ENCODE results near the gene FOSB. TPM values are rescaled to one million over a fixed set of nuclear protein-coding genes. Genes with fewer than 3 reads are reported as not detected.

Gene FOSB
- total RNA-seq, 2 donors from 2014 or later = 1.5 to 5.5 TPM

DNA sequence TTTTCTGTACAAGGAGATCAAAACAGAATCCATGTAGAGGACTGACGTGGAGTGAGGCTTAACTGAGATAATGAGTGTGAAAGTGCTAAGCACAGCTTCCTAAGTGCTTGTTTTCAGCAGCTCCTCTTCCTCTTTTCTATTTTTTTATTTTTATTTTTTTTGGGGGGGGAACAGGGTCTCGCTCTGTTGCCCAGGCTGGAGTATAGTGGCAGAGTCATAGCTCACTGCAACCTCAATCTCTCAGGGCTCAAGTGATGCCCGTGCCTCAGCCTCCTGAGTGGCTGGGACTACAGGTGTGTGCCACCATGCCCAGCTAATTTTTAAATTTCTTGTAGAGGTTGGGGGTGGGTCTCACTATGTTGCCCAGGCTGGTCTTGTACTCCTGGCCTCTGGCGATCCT is 5.6 kb upstream of the FOSB start:
- intact Hi-C loops (cut with DNase I) = no loop called here
- DNase-seq = no peak
- ATAC-seq = no peak

DNA sequence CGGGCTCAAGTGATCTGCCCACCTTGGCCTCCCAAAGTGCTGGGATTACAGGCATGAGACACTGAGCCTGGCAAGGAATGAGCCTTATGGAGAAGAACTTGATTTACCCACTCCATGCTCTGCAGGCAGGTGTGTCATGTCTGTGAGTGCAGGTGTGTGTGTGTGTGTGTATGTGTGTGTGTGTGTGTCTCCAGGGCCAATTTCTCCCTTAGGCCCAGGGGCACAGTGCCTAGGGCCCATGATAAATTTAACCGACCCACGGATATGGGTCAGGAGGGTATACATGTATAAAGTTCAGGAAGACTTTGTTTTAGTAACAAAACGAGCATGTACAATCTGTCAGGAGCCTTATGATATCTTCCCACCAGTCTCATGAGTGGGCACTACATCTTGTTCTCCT is 4.6 kb upstream of the FOSB start:
- DNase-seq (no peak), ATAC-seq (no peak)
- intact Hi-C loops (cut with DNase I) = no loop called here

DNA sequence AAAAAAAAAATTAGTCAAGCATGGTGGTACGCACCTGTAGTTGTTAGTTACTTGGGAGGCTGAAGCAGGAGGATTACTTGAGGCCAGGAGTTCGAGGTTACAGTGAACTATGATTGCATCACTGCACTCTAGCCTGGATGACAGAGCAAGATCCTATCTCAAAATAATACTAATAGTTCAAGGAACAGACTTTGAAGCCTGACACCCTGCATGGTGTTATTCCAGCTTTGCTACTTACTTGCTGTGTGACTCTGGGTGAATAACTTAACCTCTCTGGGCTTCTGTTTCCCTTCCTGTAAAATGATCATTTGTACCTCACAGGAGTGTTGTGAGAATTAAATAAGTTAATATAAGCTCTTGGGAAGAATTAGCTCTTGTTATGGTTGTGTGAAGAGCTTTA is 3.5 kb upstream of the FOSB start:
- intact Hi-C loops (cut with DNase I) = no loop called here
- ATAC-seq = no peak
- no peak for DNase-seq

DNA sequence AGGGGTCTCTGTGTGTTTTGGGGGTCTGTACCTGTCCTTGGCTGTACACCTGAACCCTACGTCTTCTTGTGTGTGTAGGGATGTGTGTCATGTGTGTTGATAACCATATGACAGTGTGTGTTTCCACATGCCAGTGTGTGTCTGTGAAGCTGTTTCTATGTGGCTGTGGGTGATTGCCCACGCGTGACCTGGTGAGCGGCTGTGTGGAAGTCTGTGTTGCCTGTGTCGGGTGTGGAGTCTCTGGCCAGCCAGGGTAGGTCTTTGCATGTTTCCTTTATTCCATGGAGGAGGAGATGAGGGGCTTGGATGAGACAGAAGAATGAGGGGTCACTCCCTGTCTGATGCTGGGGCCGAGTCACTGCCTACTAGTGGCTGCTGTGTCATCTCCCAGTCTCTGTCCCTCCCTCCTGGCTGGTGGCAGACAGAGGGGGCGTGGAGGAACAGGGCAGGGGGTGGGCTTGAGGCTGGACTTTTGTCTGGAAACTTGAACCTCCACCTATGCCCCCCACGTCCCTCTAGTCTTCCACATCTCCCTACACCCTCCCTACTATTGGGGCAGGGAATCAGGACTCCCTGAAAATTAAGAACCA is 2.8 kb upstream of the FOSB start:
- intact Hi-C loops (cut with DNase I) = no loop called here
- DNase-seq (no peak), ATAC-seq (no peak)

DNA sequence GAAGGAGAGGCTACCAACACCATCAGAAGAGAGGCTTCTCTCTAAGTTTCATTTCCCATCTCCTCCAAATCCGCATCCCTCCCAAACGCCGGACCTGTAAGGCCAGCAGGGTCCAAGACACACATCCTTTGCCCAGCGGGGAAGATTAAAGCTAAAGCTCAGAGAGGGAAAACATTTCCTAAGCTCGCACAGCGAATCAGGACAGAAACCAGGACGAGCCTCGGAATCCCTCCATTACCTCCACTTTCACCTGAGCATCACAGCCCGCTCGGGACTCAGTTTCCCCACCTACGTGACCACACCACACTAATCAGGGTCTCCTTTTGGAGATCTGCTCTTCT is 711 bp upstream of the FOSB start:
- DNase-seq = no peak
- no peak for ATAC-seq
- intact Hi-C loops (cut with DNase I) = no loop called here

DNA sequence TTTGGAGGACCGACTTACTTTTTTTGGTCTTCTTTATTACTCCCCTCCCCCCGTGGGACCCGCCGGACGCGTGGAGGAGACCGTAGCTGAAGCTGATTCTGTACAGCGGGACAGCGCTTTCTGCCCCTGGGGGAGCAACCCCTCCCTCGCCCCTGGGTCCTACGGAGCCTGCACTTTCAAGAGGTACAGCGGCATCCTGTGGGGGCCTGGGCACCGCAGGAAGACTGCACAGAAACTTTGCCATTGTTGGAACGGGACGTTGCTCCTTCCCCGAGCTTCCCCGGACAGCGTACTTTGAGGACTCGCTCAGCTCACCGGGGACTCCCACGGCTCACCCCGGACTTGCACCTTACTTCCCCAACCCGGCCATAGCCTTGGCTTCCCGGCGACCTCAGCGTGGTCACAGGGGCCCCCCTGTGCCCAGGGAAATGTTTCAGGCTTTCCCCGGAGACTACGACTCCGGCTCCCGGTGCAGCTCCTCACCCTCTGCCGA is 409 bp downstream of the FOSB start:
- intact Hi-C loops (cut with DNase I) = no loop called here
- ATAC-seq (no peak), DNase-seq (no peak)

DNA sequence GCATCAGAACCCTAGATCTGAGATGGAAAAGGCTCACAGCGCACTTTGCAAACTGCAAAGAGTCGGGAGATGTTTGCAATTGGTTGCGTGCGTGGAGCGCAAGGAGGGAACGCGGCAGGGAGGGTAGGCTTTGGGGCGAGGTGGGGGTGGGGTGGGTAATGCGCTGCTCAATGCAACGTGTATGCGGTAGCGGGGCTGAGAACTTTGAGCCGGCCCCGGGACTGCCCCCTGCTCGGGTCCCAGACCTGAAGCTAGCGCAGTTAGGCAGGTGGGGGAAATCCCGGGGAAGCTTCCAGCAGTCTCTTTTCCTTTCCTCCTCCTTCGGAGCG is 971 bp downstream of the FOSB start:
- intact Hi-C loops (cut with DNase I) = no loop called here

DNA sequence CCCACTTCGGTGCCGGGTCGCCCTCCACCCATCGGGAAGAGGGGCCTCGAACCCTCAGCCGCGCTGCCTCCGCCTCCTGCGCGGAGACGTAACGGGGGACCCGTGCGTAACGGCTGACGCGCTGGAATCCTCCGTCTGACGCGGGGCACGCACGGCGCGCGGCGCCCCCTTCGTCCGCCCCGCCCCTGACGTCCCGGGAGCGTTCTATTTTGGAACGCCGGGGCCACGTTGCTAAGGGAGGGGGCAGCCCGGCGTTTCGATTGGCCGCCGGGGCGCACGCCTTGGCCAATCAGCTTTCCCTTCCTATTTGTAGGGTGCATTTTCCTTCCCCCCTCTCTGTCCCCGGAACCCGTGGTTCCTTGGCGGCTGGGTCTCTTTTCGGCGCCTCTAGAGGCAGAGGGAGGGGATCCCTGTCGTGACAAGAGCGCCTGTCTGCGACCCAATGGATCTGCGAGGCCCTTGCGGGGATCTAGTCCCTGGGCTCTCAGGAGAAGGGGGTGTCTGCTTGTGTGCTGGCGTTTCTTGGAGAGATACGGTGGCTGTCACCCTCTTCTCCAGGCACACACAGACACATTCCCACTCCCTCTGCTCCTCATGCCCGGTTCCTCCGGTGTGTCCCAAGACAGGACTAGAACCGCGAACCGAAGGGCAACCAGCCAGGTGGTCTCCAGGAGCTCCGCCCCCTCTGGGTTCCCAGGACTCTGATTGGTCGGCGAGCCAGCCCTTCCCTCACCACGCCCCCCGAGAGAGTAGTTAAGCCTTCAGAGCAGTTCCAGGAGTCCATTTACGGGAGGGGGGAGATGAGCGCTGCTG is 1.5 kb downstream of the FOSB start:
- intact Hi-C loops (cut with DNase I) = no loop called here

More for the DNA sequence above, 971 bp downstream of the FOSB start:
- DNase-seq (no peak), ATAC-seq (peak; percentile 1 to 14)

DNA sequence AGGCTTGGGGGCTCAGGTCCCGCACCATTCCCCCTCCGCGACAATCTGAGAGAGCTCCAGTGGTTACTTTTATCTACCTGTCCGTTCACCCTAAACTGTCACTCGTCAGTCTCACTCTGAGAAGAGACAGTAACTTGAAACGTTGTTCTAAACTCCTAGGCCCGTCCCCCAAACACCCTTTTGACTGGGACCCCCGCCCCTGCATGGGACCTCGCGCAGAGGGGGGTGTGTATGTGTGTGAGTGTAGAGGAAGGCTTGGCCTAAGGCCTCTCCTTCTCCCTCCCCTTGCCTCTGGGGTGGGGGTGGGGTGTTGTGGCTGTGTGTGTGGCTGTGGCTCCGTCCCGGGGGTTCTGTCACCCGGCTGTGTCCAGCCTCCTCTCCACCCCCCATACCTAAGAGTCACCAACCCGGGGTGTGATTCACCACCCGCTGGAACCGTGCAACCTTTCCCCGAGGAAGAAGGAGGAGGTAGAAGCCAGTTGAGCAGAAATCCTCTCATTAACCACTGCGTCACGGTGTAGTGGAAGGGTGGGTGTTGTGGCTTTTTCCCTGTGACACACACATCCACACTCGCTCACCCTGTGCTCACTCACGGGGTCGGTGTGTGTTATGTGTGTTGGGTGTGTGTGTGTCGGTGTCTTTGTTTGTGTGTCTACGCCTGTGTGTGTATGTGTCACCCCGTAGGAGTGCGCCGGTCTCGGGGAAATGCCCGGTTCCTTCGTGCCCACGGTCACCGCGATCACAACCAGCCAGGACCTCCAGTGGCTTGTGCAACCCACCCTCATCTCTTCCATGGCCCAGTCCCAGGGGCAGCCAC is 2.4 kb downstream of the FOSB start:
- no peak for DNase-seq
- intact Hi-C loops (cut with DNase I) = no loop called here
- ATAC-seq = peak in 1 of 2 donors; percentile 3

More for the DNA sequence above, 1.5 kb downstream of the FOSB start:
- DNase-seq = peak; percentile 95
- ATAC-seq = peak; percentile 87 to 90

DNA sequence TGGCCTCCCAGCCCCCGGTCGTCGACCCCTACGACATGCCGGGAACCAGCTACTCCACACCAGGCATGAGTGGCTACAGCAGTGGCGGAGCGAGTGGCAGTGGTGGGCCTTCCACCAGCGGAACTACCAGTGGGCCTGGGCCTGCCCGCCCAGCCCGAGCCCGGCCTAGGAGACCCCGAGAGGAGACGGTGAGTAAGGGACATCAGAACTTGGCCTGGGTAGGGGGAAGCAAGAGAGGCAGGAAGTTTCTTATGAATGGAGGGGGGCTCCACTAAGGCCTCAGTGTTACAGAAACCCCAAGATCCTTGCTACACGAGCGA is 2.9 kb downstream of the FOSB start:
- no peak for DNase-seq
- no peak for ATAC-seq
- intact Hi-C loops (cut with DNase I) = no loop called here

DNA sequence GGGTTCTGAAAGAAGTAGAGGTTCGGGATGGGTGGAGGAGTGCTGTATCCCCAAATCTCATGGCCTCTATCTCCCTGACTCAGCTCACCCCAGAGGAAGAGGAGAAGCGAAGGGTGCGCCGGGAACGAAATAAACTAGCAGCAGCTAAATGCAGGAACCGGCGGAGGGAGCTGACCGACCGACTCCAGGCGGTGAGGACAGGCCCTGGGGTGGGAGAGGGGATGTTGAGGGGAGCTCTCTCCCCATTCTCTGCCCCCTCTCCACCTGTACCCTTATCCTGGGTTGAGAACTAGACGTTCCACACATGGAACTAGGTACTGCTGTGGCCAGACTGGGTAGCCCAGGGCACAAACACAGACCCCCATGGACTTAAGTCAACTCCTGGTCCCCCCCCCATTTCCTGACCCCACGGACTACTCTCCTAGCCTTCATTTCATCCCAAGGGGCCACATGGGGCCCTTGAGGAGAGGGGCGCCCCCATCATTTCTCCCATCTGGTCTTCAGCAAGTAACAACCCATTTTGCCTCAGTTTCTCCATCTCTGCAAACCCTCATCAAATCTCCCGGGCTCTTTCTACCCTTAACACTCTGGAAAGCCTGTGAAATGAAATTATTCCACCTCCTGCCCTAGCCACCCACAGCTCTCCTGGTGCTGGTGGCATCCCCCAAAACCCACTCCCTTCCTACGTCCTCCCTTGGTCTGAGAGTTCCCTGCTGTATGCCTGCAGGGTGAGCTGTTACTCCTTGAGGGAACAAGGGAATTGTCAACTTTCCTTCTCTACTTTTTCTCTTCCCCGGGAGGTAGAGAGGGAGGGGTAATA is 3.5 kb downstream of the FOSB start:
- ATAC-seq = no peak
- no peak for DNase-seq
- intact Hi-C loops (cut with DNase I) = no loop called here

DNA sequence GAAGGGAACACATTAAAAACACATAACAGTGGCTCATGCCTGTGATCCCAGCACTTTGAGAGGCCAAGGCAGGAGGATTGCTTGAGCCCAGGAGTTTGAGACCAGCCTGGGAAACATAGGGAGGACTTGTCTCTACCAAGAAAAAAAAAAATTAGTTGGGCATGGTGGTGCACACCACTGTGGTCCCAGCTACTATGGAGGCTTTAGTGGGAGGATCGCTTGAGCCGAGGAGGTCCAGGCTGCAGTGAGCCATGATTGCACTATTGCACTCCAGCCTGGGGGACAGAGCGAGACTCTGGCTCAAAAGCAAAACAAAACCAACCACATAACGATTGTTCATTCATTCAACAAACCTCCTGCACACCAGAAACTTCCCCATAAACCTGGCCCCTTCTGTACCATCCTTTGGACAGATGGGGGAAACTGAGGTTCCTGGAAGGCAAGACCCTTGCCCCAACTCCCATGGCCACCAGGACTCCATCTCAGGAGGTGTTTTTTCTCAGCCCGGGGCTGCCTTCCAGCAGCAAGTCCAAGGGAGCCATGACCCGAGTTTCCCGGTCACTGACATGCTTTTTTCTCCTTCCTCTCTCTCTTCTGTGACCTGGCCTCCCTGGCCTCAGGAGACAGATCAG is 4.3 kb downstream of the FOSB start:
- DNase-seq (no peak), ATAC-seq (no peak)
- intact Hi-C loops (cut with DNase I) = loop anchor here in 1 of 2 donors (2.0 kb wide), 1 partner anchor 31 kb away; no protein-coding TSS in a partner anchor

DNA sequence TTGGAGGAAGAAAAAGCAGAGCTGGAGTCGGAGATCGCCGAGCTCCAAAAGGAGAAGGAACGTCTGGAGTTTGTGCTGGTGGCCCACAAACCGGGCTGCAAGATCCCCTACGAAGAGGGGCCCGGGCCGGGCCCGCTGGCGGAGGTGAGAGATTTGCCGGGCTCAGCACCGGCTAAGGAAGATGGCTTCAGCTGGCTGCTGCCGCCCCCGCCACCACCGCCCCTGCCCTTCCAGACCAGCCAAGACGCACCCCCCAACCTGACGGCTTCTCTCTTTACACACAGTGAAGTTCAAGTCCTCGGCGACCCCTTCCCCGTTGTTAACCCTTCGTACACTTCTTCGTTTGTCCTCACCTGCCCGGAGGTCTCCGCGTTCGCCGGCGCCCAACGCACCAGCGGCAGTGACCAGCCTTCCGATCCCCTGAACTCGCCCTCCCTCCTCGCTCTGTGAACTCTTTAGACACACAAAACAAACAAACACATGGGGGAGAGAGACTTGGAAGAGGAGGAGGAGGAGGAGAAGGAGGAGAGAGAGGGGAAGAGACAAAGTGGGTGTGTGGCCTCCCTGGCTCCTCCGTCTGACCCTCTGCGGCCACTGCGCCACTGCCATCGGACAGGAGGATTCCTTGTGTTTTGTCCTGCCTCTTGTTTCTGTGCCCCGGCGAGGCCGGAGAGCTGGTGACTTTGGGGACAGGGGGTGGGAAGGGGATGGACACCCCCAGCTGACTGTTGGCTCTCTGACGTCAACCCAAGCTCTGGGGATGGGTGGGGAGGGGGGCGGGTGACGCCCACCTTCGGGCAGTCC is 5.0 kb downstream of the FOSB start:
- ATAC-seq (no peak), DNase-seq (no peak)
- intact Hi-C loops (cut with DNase I) = loop anchor here in 1 of 2 donors (2.0 kb wide), 1 partner anchor 32 kb away; no protein-coding TSS in a partner anchor

DNA sequence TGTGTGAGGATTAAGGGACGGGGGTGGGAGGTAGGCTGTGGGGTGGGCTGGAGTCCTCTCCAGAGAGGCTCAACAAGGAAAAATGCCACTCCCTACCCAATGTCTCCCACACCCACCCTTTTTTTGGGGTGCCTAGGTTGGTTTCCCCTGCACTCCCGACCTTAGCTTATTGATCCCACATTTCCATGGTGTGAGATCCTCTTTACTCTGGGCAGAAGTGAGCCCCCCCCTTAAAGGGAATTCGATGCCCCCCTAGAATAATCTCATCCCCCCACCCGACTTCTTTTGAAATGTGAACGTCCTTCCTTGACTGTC is 5.5 kb downstream of the FOSB start:
- intact Hi-C loops (cut with DNase I) = loop anchor here in 1 of 2 donors (2.0 kb wide), 1 partner anchor 33 kb away; no protein-coding TSS in a partner anchor
- DNase-seq (no peak), ATAC-seq (no peak)

DNA sequence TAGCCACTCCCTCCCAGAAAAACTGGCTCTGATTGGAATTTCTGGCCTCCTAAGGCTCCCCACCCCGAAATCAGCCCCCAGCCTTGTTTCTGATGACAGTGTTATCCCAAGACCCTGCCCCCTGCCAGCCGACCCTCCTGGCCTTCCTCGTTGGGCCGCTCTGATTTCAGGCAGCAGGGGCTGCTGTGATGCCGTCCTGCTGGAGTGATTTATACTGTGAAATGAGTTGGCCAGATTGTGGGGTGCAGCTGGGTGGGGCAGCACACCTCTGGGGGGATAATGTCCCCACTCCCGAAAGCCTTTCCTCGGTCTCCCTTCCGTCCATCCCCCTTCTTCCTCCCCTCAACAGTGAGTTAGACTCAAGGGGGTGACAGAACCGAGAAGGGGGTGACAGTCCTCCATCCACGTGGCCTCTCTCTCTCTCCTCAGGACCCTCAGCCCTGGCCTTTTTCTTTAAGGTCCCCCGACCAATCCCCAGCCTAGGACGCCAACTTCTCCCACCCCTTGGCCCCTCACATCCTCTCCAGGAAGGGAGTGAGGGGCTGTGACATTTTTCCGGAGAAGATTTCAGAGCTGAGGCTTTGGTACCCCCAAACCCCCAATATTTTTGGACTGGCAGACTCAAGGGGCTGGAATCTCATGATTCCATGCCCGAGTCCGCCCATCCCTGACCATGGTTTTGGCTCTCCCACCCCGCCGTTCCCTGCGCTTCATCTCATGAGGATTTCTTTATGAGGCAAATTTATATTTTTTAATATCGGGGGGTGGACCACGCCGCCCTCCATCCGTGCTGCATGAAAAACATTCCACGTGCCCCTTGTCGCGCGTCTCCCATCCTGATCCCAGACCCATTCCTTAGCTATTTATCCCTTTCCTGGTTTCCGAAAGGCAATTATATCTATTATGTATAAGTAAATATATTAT is 6.1 kb downstream of the FOSB start:
- intact Hi-C loops (cut with DNase I) = loop anchor here in 1 of 2 donors (2.0 kb wide), 1 partner anchor 33 kb away; no protein-coding TSS in a partner anchor
- DNase-seq = no peak
- no peak for ATAC-seq

DNA sequence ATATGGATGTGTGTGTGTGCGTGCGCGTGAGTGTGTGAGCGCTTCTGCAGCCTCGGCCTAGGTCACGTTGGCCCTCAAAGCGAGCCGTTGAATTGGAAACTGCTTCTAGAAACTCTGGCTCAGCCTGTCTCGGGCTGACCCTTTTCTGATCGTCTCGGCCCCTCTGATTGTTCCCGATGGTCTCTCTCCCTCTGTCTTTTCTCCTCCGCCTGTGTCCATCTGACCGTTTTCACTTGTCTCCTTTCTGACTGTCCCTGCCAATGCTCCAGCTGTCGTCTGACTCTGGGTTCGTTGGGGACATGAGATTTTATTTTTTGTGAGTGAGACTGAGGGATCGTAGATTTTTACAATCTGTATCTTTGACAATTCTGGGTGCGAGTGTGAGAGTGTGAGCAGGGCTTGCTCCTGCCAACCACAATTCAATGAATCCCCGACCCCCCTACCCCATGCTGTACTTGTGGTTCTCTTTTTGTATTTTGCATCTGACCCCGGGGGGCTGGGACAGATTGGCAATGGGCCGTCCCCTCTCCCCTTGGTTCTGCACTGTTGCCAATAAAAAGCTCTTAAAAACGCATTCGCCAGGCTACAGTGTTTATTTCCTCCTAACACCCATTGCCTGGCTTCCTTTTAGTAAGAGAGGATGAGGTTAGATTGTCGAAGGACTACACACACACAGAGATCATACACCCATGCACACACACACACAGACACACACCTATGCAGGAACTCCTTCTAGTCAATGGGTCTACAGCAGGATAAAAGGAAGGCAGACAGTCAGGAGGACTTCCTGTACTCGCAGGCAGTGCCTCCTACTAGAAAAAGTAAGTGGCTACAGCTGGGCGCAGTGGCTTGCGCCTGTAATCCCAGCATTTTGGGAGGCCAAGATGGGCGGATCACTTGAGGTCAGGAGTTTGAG is 7.1 kb downstream of the FOSB start:
- DNase-seq (no peak), ATAC-seq (no peak)
- intact Hi-C loops (cut with DNase I) = no loop called here

All from left cardiac atrium (tissue), 4 donors.